Gastrocnemius medialis (tissue), 4 donors: Measurements from ENCODE around the gene OGFR. TPM values are rescaled to one million over a fixed set of nuclear protein-coding genes. Genes with fewer than 3 reads are reported as not detected.

ENCODE experiments used
- ATAC-seq, 2 donors: fragments of 150-250 bp; one replicate each; pipeline ENCODE4 v1.9.1; 2016
- DNase-seq, 2 donors: peaks; one replicate each; pipeline ENCODE4 v3.0.0-alpha.2; 2019
- H3K27ac ChIP-seq, 4 donors: fragments of 200-600 bp; sonication (generic); 1 replicate in 1 of 4; 2 replicates in 3 of 4; pipeline ENCODE4 v1.5.1; 2016 to 2018; ENCODE audit warnings: mild to moderate bottlenecking in 2 of 4, moderate library complexity in 1 of 4
- H3K27me3 ChIP-seq, 3 donors: fragments of 200-600 bp; sonication (generic) in 2 of 3; 1 replicate in 1 of 3; 2 replicates in 2 of 3; pipeline versions ENCODE4 v1.5.1 to v1.6.0; 2016 to 2019; ENCODE audit warnings: mild to moderate bottlenecking in 1 of 3, moderate library complexity in 1 of 3
- H3K36me3 ChIP-seq, 2 donors: fragments of 200-600 bp; sonication (generic) in 1 of 2; one replicate each; pipeline ENCODE4 v1.5.1; 2017 to 2018
- H3K4me1 ChIP-seq, 2 donors: fragments of 200-600 bp; sonication (generic) in 1 of 2; one replicate each; pipeline ENCODE4 v1.5.1; 2016 to 2017; ENCODE audit warnings: mild to moderate bottlenecking in 2 of 2
- H3K4me3 ChIP-seq, 4 donors: fragments of 200-600 bp; sonication (generic) in 3 of 4; 1 replicate in 1 of 4; 2 replicates in 3 of 4; pipeline ENCODE4 v1.5.1; 2016 to 2019; ENCODE audit warnings: mild to moderate bottlenecking in 2 of 4
- H3K9me3 ChIP-seq, 3 donors: fragments of 200-600 bp; sonication (generic) in 2 of 3; 1 replicate in 1 of 3; 2 replicates in 2 of 3; pipeline ENCODE4 v1.5.1; 2016 to 2019
- CTCF ChIP-seq, 5 experiments: fragments of 450-650 bp in 3 of 5; fragments of 200-600 bp in 2 of 5; sonication (generic) in 2 of 5; IDR thresholded peaks in 4 of 5; conservative IDR thresholded peaks in 1 of 5; 1 replicate in 4 of 5; 2 replicates in 1 of 5; pipeline ENCODE4 v1.5.1; 2016 to 2019; ENCODE audit warnings: antibody characterized with exemption in 5 of 5, mild to moderate bottlenecking in 3 of 5, moderate library complexity in 3 of 5
- POLR2A ChIP-seq, 2 donors: fragments of 450-650 bp; IDR thresholded peaks; one replicate each; pipeline ENCODE4 v1.6.1; 2017; ENCODE audit warnings: antibody characterized with exemption in 2 of 2, mild to moderate bottlenecking in 2 of 2, moderate library complexity in 2 of 2
- in situ Hi-C, 4 donors: fragments of 200-750 bp; cut with MboI; loops; one replicate each; pipeline versions ENCODE4 v1.15.0 to v1.8.0; 2017; ENCODE audit warnings: low sequenced_read_pairs in 4 of 4
- intact Hi-C: fragments of 100-400 bp; cut with DNase I; formaldehyde crosslinking; loops from one replicate; pipeline ENCODE4 v1.15.1; 2023; ENCODE audit warnings: low total_unique reads
- total RNA-seq, 4 donors: library from RNA; depleted of rRNA; stranded (reverse); fragments of >200 nt; gene quantifications; one replicate each; pipeline versions ENCODE4 v1.1.0 to v1.2.3, GENCODE V29; 2016

Gene OGFR
- total RNA-seq, 4 donors from 2014 or later: 21.9 to 52.1 (median 40.5) TPM

GRCh38 chr20:62831854-62832211 is 27.2 kb downstream of the OGFR start:
- no peak for TF ChIP-seq CTCF (IDR thresholded peaks at IDR 0.05 in 4 of 5, conservative IDR thresholded peaks at IDR 0.05 in 1 of 5)
- no peak for TF ChIP-seq POLR2A (IDR thresholded peaks at IDR 0.05)
- in situ Hi-C loops (no loop called here), intact Hi-C loops (no loop called here)
- H3K27ac ChIP-seq: no peak overlapping the region
- no peaks in the 10 kb centered on the region for H3K9me3 ChIP-seq
- H3K4me3 ChIP-seq: no peak overlapping the region
- H3K27me3 ChIP-seq: peaks cover 11 to 27% (median 16%) of the 10 kb centered on the region in 3 donors
- no peaks in the 10 kb centered on the region for H3K4me1 ChIP-seq
- no peaks in the 10 kb centered on the region for H3K36me3 ChIP-seq
- DNase-seq (no peak), ATAC-seq (no peak)

GRCh38 chr20:62832212-62832922 is 27.7 kb downstream of the OGFR start:
- Histone ChIP-seq H3K36me3 (no peaks in the 10 kb centered on the region), H3K27me3 (peaks cover 15 to 27% (median 21%) of the 10 kb centered on the region in 3 donors), H3K9me3 (no peaks in the 10 kb centered on the region), H3K4me3 (no peak overlapping the region), H3K4me1 (no peaks in the 10 kb centered on the region), H3K27ac (no peak overlapping the region)
- intact Hi-C loops: no loop called here
- DNase-seq (no peak), ATAC-seq (no peak)
- TF ChIP-seq CTCF (IDR thresholded peaks at IDR 0.05 in 4 of 5, conservative IDR thresholded peaks at IDR 0.05 in 1 of 5) (no peak), POLR2A (IDR thresholded peaks at IDR 0.05) (no peak)
- in situ Hi-C loops: no loop called here

GRCh38 chr20:62832951-62833391 is 28.3 kb downstream of the OGFR start:
- DNase-seq (no peak), ATAC-seq (no peak)
- intact Hi-C loops: no loop called here
- Histone ChIP-seq H3K9me3 (no peaks in the 10 kb centered on the region), H3K4me1 (no peaks in the 10 kb centered on the region), H3K4me3 (no peak overlapping the region), H3K27ac (no peak overlapping the region), H3K36me3 (no peaks in the 10 kb centered on the region), H3K27me3 (peaks cover 19 to 27% (median 24%) of the 10 kb centered on the region in 3 donors)
- in situ Hi-C loops: no loop called here
- TF ChIP-seq POLR2A (IDR thresholded peaks at IDR 0.05) (no peak), CTCF (IDR thresholded peaks at IDR 0.05 in 4 of 5, conservative IDR thresholded peaks at IDR 0.05 in 1 of 5) (no peak)

GRCh38 chr20:62834967-62835730 is 30.5 kb downstream of the OGFR start:
- Histone ChIP-seq H3K9me3 (no peaks in the 10 kb centered on the region), H3K4me3 (no peak overlapping the region), H3K4me1 (no peaks in the 10 kb centered on the region), H3K27ac (no peak overlapping the region), H3K27me3 (peaks cover 21 to 31% (median 27%) of the 10 kb centered on the region in 3 donors), H3K36me3 (no peaks in the 10 kb centered on the region)
- no peak for DNase-seq
- no peak for ATAC-seq
- in situ Hi-C loops (no loop called here), intact Hi-C loops (no loop called here)
- TF ChIP-seq CTCF (IDR thresholded peaks at IDR 0.05 in 4 of 5, conservative IDR thresholded peaks at IDR 0.05 in 1 of 5) (no peak), POLR2A (IDR thresholded peaks at IDR 0.05) (no peak)
